SK-N-SH treated with all-trans-retinoic acid at 6 μM for 48 hours (cell line): ENCODE data around the gene TAF15.

Source experiments
- ATAC-seq: fragments of 200-7000 bp; cut with Tn5 transposase; 3 replicates; pipeline ENCODE4 v1.9.1; 2020; ENCODE audit warnings: mild to moderate bottlenecking, moderate library complexity
- ARNTL ChIP-seq: fragments of 450-650 bp; formaldehyde crosslinking; IDR thresholded peaks from 2 replicates; pipeline ENCODE4 v1.5.0; 2020; ENCODE audit warnings: low read depth, mild to moderate bottlenecking, moderate library complexity, borderline replicate concordance
- BACH2 ChIP-seq: fragments of 250-450 bp; sonication (Bioruptor Pico); IDR thresholded peaks from 2 replicates; pipeline ENCODE4 v1.9.0; 2021; ENCODE audit warnings: mild to moderate bottlenecking, borderline replicate concordance
- CSDC2 ChIP-seq: fragments of 250-450 bp; sonication (Bioruptor Pico); IDR thresholded peaks from 2 replicates; pipeline ENCODE4 v1.5.0; 2020; ENCODE audit warnings: mild to moderate bottlenecking, moderate library complexity
- ESRRG ChIP-seq: fragments of 250-450 bp; sonication (Bioruptor Pico); IDR thresholded peaks from 2 replicates; pipeline ENCODE4 v1.6.1; 2021; ENCODE audit warnings: mild to moderate bottlenecking
- GLIS3 ChIP-seq: fragments of 250-450 bp; sonication (Bioruptor Pico); IDR thresholded peaks from 2 replicates; pipeline ENCODE4 v1.5.0; 2020; ENCODE audit warnings: mild to moderate bottlenecking, moderate library complexity
- ISL1 ChIP-seq: fragments of 250-450 bp; sonication (Bioruptor Pico); IDR thresholded peaks from 2 replicates; pipeline ENCODE4 v2.1.2; 2022; ENCODE audit warnings: mild to moderate bottlenecking, moderate library complexity
- OSR1 ChIP-seq: fragments of 250-450 bp; sonication (Bioruptor Pico); IDR thresholded peaks from 2 replicates; pipeline ENCODE4 v1.8.0; 2022; ENCODE audit warnings: moderate library complexity, mild to moderate bottlenecking, inconsistent platforms
- PPARA ChIP-seq: fragments of 250-450 bp; sonication (Bioruptor Pico); IDR thresholded peaks from 2 replicates; pipeline ENCODE4 v1.5.0; 2020; ENCODE audit warnings: mild to moderate bottlenecking, borderline replicate concordance
- TCF4 ChIP-seq: fragments of 250-450 bp; sonication (Bioruptor Pico); IDR thresholded peaks from 2 replicates; pipeline ENCODE4 v1.8.0; 2021; ENCODE audit warnings: mild to moderate bottlenecking, moderate library complexity, borderline replicate concordance
- TOX ChIP-seq: fragments of 250-450 bp; sonication (Bioruptor Pico); IDR thresholded peaks from 2 replicates; pipeline ENCODE4 v1.8.0; 2021; ENCODE audit warnings: mild to moderate bottlenecking, moderate library complexity, borderline replicate concordance
- ZC3H10 ChIP-seq: fragments of 250-450 bp; sonication (Bioruptor Pico); IDR thresholded peaks from 2 replicates; pipeline ENCODE4 v1.5.1; 2021; ENCODE audit warnings: mild to moderate bottlenecking, moderate library complexity
- ZFP3 ChIP-seq: fragments of 250-450 bp; sonication (Bioruptor Pico); IDR thresholded peaks from 2 replicates; pipeline ENCODE4 v1.5.0; 2020; ENCODE audit warnings: mild to moderate bottlenecking, moderate library complexity
- ZNF565 ChIP-seq: fragments of 450-650 bp; formaldehyde crosslinking; conservative IDR thresholded peaks from 2 replicates; pipeline ENCODE4 v1.5.0; 2020; ENCODE audit warnings: low read depth, mild to moderate bottlenecking, moderate library complexity
- ZNF8 ChIP-seq: fragments of 450-650 bp; formaldehyde crosslinking; IDR thresholded peaks from 2 replicates; pipeline ENCODE4 v1.5.0; 2020; ENCODE audit warnings: mild to moderate bottlenecking, moderate library complexity
- TF ChIP-seq, protein P1 (sequence below): fragments of 250-450 bp; sonication (Bioruptor Pico); IDR thresholded peaks from 2 replicates; pipeline ENCODE4 v1.5.1; 2020; ENCODE audit warnings: low read depth, mild to moderate bottlenecking, moderate library complexity
- TF ChIP-seq, protein P2 (sequence below): fragments of 250-450 bp; sonication (Bioruptor Pico); IDR thresholded peaks from 2 replicates; pipeline ENCODE4 v1.8.0; 2020; ENCODE audit warnings: mild to moderate bottlenecking, moderate library complexity, borderline replicate concordance
- TF ChIP-seq, protein P3 (sequence below): fragments of 250-450 bp; sonication (Bioruptor Pico); IDR thresholded peaks from 2 replicates; pipeline ENCODE4 v1.5.0; 2020; ENCODE audit warnings: mild to moderate bottlenecking, moderate library complexity
- TF ChIP-seq, protein P4 (sequence below): fragments of 250-450 bp; sonication (Bioruptor Pico); IDR thresholded peaks from 2 replicates; pipeline ENCODE4 v1.8.0; 2021; ENCODE audit warnings: low read depth, mild to moderate bottlenecking, moderate library complexity, borderline replicate concordance
- TF ChIP-seq, protein P5 (sequence below): fragments of 250-450 bp; sonication (Bioruptor Pico); IDR thresholded peaks from 2 replicates; pipeline ENCODE4 v1.5.1; 2021; ENCODE audit warnings: mild to moderate bottlenecking, moderate library complexity

The TAF15 gene

DNA sequence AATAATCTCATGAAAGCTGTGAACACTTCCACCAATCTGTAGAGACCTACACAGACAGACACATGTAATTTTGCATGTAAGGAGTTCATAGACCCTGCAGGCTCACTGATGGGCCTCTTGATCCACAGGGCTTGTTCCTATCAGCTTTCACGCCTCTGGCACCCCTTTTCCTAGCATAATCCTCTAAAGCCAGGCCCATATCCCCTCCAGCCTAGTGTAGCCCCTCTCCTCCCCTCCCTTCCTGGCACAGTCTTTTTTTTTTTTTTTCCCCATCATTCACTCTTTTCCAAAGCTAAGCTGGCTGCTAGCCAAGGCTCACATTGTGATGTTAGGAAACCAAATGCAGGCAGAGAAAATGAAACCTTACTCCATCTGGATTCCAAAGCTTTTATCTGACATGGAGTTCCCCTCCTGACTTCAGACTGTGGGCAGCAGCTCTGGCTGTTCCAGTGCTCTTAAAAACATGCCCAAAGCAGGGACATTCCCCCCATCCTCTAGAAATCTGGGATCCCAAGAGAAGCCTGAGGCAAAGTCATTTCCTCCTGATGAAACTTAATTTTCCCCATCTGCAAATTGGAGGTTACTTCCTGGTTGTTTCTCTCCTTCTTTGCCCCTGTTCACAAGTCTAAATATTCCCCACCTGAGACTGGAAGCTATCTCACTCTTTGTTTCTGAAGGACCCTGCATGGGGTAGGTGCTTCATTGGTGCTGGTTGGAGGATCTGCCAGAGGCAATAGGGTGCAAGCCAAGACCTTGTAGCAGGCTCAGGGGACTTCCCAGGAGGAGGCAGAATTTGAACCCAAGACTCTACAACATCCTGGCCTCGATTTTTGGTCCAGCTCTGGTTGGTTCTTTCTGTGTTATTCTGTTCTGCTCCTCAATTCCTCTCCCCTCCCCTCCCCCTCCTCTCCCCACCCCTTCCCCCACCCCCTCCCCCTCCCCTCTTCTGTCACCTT, 80.8 kb downstream of the TAF15 start:
- ATAC-seq: peak; percentile 78
- TF ChIP-seq ZNF565: no peak
- no peak for TF ChIP-seq TCF4 (CRISPR knock-in tag)
- TF ChIP-seq ESRRG (CRISPR knock-in tag): no peak
- no peak for TF ChIP-seq PPARA
- no peak for TF ChIP-seq TOX (CRISPR knock-in tag)
- TF ChIP-seq, protein P1, sequence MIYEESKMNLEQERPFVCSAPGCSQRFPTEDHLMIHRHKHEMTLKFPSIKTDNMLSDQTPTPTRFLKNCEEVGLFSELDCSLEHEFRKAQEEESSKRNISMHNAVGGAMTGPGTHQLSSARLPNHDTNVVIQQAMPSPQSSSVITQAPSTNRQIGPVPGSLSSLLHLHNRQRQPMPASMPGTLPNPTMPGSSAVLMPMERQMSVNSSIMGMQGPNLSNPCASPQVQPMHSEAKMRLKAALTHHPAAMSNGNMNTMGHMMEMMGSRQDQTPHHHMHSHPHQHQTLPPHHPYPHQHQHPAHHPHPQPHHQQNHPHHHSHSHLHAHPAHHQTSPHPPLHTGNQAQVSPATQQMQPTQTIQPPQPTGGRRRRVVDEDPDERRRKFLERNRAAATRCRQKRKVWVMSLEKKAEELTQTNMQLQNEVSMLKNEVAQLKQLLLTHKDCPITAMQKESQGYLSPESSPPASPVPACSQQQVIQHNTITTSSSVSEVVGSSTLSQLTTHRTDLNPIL (CRISPR knock-in tag): no peak
- TF ChIP-seq, protein P2, sequence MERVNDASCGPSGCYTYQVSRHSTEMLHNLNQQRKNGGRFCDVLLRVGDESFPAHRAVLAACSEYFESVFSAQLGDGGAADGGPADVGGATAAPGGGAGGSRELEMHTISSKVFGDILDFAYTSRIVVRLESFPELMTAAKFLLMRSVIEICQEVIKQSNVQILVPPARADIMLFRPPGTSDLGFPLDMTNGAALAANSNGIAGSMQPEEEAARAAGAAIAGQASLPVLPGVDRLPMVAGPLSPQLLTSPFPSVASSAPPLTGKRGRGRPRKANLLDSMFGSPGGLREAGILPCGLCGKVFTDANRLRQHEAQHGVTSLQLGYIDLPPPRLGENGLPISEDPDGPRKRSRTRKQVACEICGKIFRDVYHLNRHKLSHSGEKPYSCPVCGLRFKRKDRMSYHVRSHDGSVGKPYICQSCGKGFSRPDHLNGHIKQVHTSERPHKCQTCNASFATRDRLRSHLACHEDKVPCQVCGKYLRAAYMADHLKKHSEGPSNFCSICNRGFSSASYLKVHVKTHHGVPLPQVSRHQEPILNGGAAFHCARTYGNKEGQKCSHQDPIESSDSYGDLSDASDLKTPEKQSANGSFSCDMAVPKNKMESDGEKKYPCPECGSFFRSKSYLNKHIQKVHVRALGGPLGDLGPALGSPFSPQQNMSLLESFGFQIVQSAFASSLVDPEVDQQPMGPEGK (CRISPR knock-in tag): no peak
- no peak for TF ChIP-seq ZFP3 (CRISPR knock-in tag)
- TF ChIP-seq ZC3H10 (CRISPR knock-in tag): no peak
- TF ChIP-seq BACH2 (CRISPR knock-in tag): no peak
- TF ChIP-seq GLIS3: no peak
- TF ChIP-seq, protein P3, sequence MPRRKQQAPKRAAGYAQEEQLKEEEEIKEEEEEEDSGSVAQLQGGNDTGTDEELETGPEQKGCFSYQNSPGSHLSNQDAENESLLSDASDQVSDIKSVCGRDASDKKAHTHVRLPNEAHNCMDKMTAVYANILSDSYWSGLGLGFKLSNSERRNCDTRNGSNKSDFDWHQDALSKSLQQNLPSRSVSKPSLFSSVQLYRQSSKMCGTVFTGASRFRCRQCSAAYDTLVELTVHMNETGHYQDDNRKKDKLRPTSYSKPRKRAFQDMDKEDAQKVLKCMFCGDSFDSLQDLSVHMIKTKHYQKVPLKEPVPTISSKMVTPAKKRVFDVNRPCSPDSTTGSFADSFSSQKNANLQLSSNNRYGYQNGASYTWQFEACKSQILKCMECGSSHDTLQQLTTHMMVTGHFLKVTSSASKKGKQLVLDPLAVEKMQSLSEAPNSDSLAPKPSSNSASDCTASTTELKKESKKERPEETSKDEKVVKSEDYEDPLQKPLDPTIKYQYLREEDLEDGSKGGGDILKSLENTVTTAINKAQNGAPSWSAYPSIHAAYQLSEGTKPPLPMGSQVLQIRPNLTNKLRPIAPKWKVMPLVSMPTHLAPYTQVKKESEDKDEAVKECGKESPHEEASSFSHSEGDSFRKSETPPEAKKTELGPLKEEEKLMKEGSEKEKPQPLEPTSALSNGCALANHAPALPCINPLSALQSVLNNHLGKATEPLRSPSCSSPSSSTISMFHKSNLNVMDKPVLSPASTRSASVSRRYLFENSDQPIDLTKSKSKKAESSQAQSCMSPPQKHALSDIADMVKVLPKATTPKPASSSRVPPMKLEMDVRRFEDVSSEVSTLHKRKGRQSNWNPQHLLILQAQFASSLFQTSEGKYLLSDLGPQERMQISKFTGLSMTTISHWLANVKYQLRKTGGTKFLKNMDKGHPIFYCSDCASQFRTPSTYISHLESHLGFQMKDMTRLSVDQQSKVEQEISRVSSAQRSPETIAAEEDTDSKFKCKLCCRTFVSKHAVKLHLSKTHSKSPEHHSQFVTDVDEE (CRISPR knock-in tag): no peak
- TF ChIP-seq CSDC2 (CRISPR knock-in tag): no peak
- no peak for TF ChIP-seq OSR1 (CRISPR knock-in tag)
- TF ChIP-seq ARNTL (CRISPR knock-in tag): no peak

DNA sequence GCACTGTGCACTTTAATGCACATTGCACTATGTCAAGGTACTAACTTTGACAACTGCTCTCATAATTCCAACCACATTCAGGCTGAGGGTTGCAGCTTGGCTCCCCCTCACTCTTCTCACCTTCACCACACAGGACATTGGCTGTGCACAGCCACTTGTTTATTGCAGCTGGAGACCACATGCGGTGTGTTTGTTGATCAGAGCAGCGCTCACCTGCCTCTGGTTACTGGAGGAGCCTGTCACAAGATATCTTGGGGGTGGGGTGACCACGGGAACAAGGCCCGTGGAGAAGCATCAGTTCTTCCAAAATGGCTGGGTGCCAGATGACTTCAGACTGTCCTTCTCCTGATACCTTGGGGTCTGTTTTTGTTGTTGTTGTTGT, 81.5 kb downstream of the TAF15 start:
- TF ChIP-seq TCF4 (CRISPR knock-in tag) (no peak), CSDC2 (CRISPR knock-in tag) (no peak), ISL1 (CRISPR knock-in tag) (no peak), ZNF8 (CRISPR knock-in tag) (no peak), OSR1 (CRISPR knock-in tag) (no peak), BACH2 (CRISPR knock-in tag) (no peak)
- TF ChIP-seq, protein P3 (CRISPR knock-in tag): no peak
- TF ChIP-seq, protein P4, sequence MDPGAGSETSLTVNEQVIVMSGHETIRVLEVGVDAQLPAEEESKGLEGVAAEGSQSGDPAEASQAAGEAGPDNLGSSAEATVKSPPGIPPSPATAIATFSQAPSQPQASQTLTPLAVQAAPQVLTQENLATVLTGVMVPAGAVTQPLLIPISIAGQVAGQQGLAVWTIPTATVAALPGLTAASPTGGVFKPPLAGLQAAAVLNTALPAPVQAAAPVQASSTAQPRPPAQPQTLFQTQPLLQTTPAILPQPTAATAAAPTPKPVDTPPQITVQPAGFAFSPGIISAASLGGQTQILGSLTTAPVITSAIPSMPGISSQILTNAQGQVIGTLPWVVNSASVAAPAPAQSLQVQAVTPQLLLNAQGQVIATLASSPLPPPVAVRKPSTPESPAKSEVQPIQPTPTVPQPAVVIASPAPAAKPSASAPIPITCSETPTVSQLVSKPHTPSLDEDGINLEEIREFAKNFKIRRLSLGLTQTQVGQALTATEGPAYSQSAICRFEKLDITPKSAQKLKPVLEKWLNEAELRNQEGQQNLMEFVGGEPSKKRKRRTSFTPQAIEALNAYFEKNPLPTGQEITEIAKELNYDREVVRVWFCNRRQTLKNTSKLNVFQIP (CRISPR knock-in tag): no peak
- TF ChIP-seq, protein P5, sequence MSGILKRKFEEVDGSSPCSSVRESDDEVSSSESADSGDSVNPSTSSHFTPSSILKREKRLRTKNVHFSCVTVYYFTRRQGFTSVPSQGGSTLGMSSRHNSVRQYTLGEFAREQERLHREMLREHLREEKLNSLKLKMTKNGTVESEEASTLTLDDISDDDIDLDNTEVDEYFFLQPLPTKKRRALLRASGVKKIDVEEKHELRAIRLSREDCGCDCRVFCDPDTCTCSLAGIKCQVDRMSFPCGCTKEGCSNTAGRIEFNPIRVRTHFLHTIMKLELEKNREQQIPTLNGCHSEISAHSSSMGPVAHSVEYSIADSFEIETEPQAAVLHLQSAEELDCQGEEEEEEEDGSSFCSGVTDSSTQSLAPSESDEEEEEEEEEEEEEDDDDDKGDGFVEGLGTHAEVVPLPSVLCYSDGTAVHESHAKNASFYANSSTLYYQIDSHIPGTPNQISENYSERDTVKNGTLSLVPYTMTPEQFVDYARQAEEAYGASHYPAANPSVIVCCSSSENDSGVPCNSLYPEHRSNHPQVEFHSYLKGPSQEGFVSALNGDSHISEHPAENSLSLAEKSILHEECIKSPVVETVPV (CRISPR knock-in tag): no peak
- TF ChIP-seq, protein P1 (CRISPR knock-in tag): no peak
- TF ChIP-seq, all 23 proteins: peak for 0
- ATAC-seq: no peak
